HepG2 (cell line): ENCODE measurements around the gene GPX1. TPM values are rescaled to one million over a fixed set of nuclear protein-coding genes. Genes with fewer than 3 reads are reported as not detected.
A peak's percentile ranks its signal among the peaks of the same experiment; 100 is the strongest.

Experiments
- ATAC-seq: fragments of 200-7000 bp; cut with Tn5 transposase; 3 replicates; pipeline ENCODE4 v1.9.1; 2020; ENCODE audit warnings: mild to moderate bottlenecking, moderate library complexity
- BruUV-seq: library from RNA; stranded (reverse); fragments of 400-500 nt; replicated peaks from 2 replicates; lab custom pipeline; 2021; lab: Mats Ljungman, UMichigan
- CTCF ChIA-PET: fragments of 300-600 bp; formaldehyde crosslinking; extraction: SDS; loops from one replicate; lab custom pipeline; 2021; ENCODE audit warnings: low total read pairs, inconsistent platforms, low intra/inter-chr PET ratio; lab: Yijun Ruan, JAX
- POLR2A ChIA-PET: fragments of 350-600 bp; sonication (Branson Sonifier 250); formaldehyde crosslinking; loops from one replicate; lab custom pipeline; 2020; ENCODE audit warnings: antibody characterized with exemption, inconsistent platforms; lab: Yijun Ruan, JAX
- DNase-seq: peaks from one replicate; pipeline ENCODE4 v3.0.0-alpha.2; 2015; ENCODE audit warnings: low spot score
- FAIRE-seq: peaks from 3 replicates; lab custom pipeline; 2011; peaks lifted over from hg19 to GRCh38; lab: Jason Lieb, UNC
- H2AFZ ChIP-seq: one replicate; pipeline ENCODE4 v1.6.1; 2011; ENCODE audit warnings: low read length, inconsistent platforms
- H3K27ac ChIP-seq: fragments of 300-600 bp; 3 replicates; pipeline ENCODE4 v1.8.0; 2011; ENCODE audit warnings: mixed run types, mild to moderate bottlenecking, mixed read lengths, low read length, inconsistent platforms; ENCODE audit not compliant: insufficient read depth; ENCODE audit errors: extremely low read length
- H3K27me3 ChIP-seq, 2 experiments: fragments of 200-600 bp in 1 of 2; 2 replicates in 1 of 2; 3 replicates in 1 of 2; pipeline versions ENCODE4 v1.6.0 to v1.8.0; 2011; ENCODE audit warnings: low read length in 2 of 2, mild to moderate bottlenecking in 2 of 2, moderate library complexity in 2 of 2, inconsistent platforms in 1 of 2; ENCODE audit not compliant: insufficient read depth in 2 of 2, control insufficient read depth in 1 of 2
- H3K36me3 ChIP-seq, 2 experiments: fragments of 200-600 bp in 1 of 2; replicated peaks in 1 of 2; 2 replicates in 1 of 2; 3 replicates in 1 of 2; pipeline versions ENCODE4 v1.5.1 to v1.8.0; 2011; ENCODE audit warnings: low read length in 2 of 2, inconsistent platforms in 1 of 2; ENCODE audit not compliant: insufficient read depth in 2 of 2, control insufficient read depth in 1 of 2
- H3K4me1 ChIP-seq: 2 replicates; pipeline ENCODE4 v1.5.1; 2012; ENCODE audit warnings: low read length, inconsistent platforms; ENCODE audit not compliant: insufficient read depth
- H3K4me2 ChIP-seq: 2 replicates; pipeline ENCODE4 v1.6.0; 2011; ENCODE audit warnings: low read depth, low read length, inconsistent platforms
- H3K4me3 ChIP-seq, 3 experiments: fragments of 200-600 bp in 1 of 3; sonication (generic), shearing (Covaris generic) in 1 of 3; replicated peaks in 1 of 3; 2 replicates each; pipeline ENCODE4 v1.5.1; 2011 to 2016; ENCODE audit warnings: low read length in 3 of 3, inconsistent platforms in 2 of 3, low read depth in 2 of 3, mild to moderate bottlenecking in 2 of 3, control low read depth in 1 of 3, mixed read lengths in 1 of 3; ENCODE audit not compliant: insufficient read depth in 1 of 3
- H3K79me2 ChIP-seq: one replicate; pipeline ENCODE4 v1.6.1; 2011; ENCODE audit warnings: low read length, inconsistent platforms; ENCODE audit not compliant: insufficient read depth
- H3K9ac ChIP-seq: 2 replicates; pipeline ENCODE4 v1.6.0; 2011; ENCODE audit warnings: mild to moderate bottlenecking, low read depth, low read length, inconsistent platforms; ENCODE audit not compliant: insufficient read depth
- H3K9me3 ChIP-seq: 2 replicates; pipeline ENCODE4 v1.5.1; 2012; ENCODE audit warnings: mild to moderate bottlenecking, low read length
- H4K20me1 ChIP-seq: 2 replicates; pipeline ENCODE4 v1.6.0; 2011; ENCODE audit warnings: inconsistent platforms, mild to moderate bottlenecking, low read length, moderate library complexity; ENCODE audit not compliant: insufficient read depth
- GZF1 ChIP-seq: sonication (generic); formaldehyde crosslinking; IDR thresholded peaks from 2 replicates; pipeline ENCODE4 v1.5.1; 2020; ENCODE audit warnings: mild to moderate bottlenecking, missing genetic modification reagents
- NFIC ChIP-seq: IDR thresholded peaks from 2 replicates; pipeline ENCODE4 v1.6.1; 2012; ENCODE audit warnings: mild to moderate bottlenecking, low read length, inconsistent platforms
- PAF1 ChIP-seq: IDR thresholded peaks from 2 replicates; pipeline ENCODE4 v1.6.1; 2016; ENCODE audit warnings: missing genetic modification reagents, missing compliant biosample characterization
- WGBS: methylation state at CpG from one replicate; pipeline ENCODE4 v1.1.6; 2017; ENCODE audit warnings: low lambda C conversion rate; 5-methylcytosine and 5-hydroxymethylcytosine counted together
- in situ Hi-C: cut with HindIII; loops from 2 replicates; pipeline ENCODE4 v1.10.0; 2017; ENCODE audit warnings: low pct_unique_long_range_greater_than_20kb; ENCODE audit not compliant: extremely low pct_ligation_motif_present
- intact Hi-C: fragments of 100-400 bp; cut with micrococcal nuclease; formaldehyde crosslinking; loops from one replicate; pipeline ENCODE4 v1.10.0; 2022; ENCODE audit not compliant: unreplicated experiment
- polyA plus RNA-seq, 8 experiments: library from polyadenylated mRNA; depleted of rRNA in 3 of 8; stranded (reverse) in 7 of 8; unstranded in 1 of 8; fragments of >200 nt; fragmentation: Illumina TruSeq in 4 of 8; extraction: Trizol in 4 of 8; gene quantifications; 2 replicates each; pipeline versions ENCODE4 v1.2.1 to v1.2.3, GENCODE V29; 2011 to 2016; ENCODE audit warnings: low read depth in 4 of 8, missing spikeins in 1 of 8, mixed read lengths in 1 of 8; ENCODE audit not compliant: insufficient read depth in 1 of 8
- total RNA-seq, 5 experiments: library from RNA; depleted of rRNA; stranded (reverse); fragments of >200 nt; fragmentation: Illumina TruSeq; extraction: Trizol; gene quantifications; 2 replicates each; pipeline ENCODE4 v1.2.3, GENCODE V29; 2016; ENCODE audit warnings: low read depth in 1 of 5
- TF ChIP-seq, protein P1 (sequence below): sonication (generic); formaldehyde crosslinking; IDR thresholded peaks from 2 replicates; pipeline ENCODE4 v1.8.1; 2023; ENCODE audit warnings: mild to moderate bottlenecking, missing genetic modification reagents, borderline replicate concordance
- TF ChIP-seq, protein P2 (sequence below), 2 experiments: sonication (generic) in 1 of 2; formaldehyde crosslinking in 1 of 2; IDR thresholded peaks; 2 replicates each; pipeline versions ENCODE4 v1.4.0 to v1.6.1; 2018 to 2020; ENCODE audit warnings: missing genetic modification reagents in 2 of 2, borderline replicate concordance in 1 of 2, low read depth in 1 of 2, mild to moderate bottlenecking in 1 of 2, missing biosample characterization in 1 of 2
- TF ChIP-seq, protein P3 (sequence below): sonication (generic); formaldehyde crosslinking; IDR thresholded peaks from 2 replicates; pipeline ENCODE4 v1.5.0; 2020; ENCODE audit warnings: mild to moderate bottlenecking, missing genetic modification reagents

Gene GPX1
- total and polyA plus RNA-seq, 2 of the 13 experiments (the other 11 are each of a cell fraction or from before 2014, with no cell fraction given): 149 to 168 TPM

DNA sequence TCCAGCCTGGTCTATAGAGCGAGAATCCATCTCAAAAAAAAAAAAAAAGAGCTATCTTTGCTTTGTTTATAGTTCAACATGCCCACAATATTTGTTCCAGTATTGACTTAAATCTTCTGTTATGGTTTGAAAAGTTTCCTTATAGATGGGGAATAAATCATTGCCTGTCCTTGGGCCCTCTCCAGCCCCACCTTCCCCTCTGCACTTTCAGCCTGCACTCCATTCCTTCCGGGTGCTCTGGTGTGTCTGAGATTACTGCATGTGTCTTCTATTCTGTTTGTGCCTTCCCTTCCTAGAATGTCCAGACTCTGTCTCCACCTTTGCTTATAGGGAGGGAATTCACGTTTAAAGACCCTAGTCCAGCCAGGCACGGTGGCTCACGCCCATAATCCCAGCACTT is 25.2 kb upstream of the GPX1 start:
- BruUV-seq: no TSS peak
- ATAC-seq (no peak), FAIRE-seq (no peak), DNase-seq (no peak)
- H3K4me2 ChIP-seq: no peak overlapping the region
- in situ Hi-C loops: no loop called here
- no peak overlapping the region for H2AFZ ChIP-seq
- WGBS: 73% methylated on average over 5 of the region's 5 CpGs
- TF ChIP-seq, protein P1, sequence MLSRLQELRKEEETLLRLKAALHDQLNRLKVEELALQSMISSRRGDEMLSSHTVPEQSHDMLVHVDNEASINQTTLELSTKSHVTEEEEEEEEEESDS (CRISPR knock-in tag): no peak
- TF ChIP-seq GZF1 (no peak), PAF1 (CRISPR knock-in tag) (no peak)
- TF ChIP-seq, protein P2, sequence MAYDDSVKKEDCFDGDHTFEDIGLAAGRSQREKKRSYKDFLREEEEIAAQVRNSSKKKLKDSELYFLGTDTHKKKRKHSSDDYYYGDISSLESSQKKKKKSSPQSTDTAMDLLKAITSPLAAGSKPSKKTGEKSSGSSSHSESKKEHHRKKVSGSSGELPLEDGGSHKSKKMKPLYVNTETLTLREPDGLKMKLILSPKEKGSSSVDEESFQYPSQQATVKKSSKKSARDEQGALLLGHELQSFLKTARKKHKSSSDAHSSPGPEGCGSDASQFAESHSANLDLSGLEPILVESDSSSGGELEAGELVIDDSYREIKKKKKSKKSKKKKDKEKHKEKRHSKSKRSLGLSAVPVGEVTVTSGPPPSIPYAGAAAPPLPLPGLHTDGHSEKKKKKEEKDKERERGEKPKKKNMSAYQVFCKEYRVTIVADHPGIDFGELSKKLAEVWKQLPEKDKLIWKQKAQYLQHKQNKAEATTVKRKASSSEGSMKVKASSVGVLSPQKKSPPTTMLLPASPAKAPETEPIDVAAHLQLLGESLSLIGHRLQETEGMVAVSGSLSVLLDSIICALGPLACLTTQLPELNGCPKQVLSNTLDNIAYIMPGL (CRISPR knock-in tag; IDR thresholded peaks at IDR 0.05; ENCODE audit: borderline replicate concordance in 1 of 2, low read depth in 1 of 2): no peak
- no peaks in the 10 kb centered on the region for H3K27me3 ChIP-seq
- CTCF ChIA-PET: no interaction called here
- no peaks in the 10 kb centered on the region; a peak in 1 of 5 replicates for H3K36me3 ChIP-seq
- no peaks in the 10 kb centered on the region for H3K9me3 ChIP-seq
- no peak overlapping the region for H3K9ac ChIP-seq
- POLR2A ChIA-PET: interaction anchor here (0.6 kb wide), 1 partner anchor 24 kb away, joined by 3 read pairs; no protein-coding TSS in a partner anchor
- H3K4me1 ChIP-seq: peaks cover 48% of the 10 kb centered on the region
- H3K27ac ChIP-seq: no peak overlapping the region
- intact Hi-C loops: no loop called here
- peaks cover 35% of the 10 kb centered on the region for H4K20me1 ChIP-seq
- no peak overlapping the region for H3K4me3 ChIP-seq
- peaks cover 90% of the 10 kb centered on the region for H3K79me2 ChIP-seq

DNA sequence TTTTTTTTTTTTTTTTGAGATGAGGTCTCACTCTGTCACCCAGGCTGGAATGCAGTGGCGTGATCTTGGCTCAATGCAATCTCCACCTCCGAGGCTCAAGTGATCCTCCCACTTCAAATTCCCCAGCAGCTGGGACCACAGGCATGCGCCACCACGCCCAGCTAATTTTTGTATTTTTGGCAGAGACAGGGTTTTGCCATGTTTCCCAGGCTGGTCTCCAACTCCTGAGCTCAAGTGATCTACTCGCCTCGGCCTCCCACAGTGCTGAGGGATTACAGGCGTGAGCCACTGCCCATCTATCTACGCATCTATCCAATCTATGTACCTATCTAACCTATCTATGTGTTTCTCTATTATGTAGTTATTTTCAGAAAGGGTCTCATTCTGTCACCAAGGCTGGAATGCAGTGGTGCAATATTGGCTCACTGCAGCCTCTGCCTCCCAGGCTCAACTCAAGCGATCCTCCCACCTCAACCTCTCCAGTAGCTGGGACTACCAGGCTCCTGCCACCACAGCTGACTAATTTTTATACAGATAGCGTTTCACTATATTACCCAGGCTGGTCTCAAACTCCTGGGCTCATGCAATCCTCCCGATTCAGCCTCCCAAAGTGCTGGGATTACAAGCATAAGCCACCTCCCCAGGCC is 20.2 kb upstream of the GPX1 start:
- peaks cover 85% of the 10 kb centered on the region for H3K79me2 ChIP-seq
- no peaks in the 10 kb centered on the region for H3K27me3 ChIP-seq
- in situ Hi-C loops (no loop called here), intact Hi-C loops (no loop called here)
- CTCF ChIA-PET: no interaction called here
- no peak overlapping the region for H3K4me3 ChIP-seq
- WGBS: 90% methylated on average over 11 of the region's 11 CpGs
- ATAC-seq (peak; percentile 53), DNase-seq (peak; percentile 18), FAIRE-seq (no peak)
- BruUV-seq: no TSS peak
- POLR2A ChIA-PET: interaction anchor here (1.3 kb wide), 2 partner anchors 20 to 39 kb away, joined by 4 to 5 read pairs; partner anchors contain the start of gene USP4
- no peaks in the 10 kb centered on the region for H3K9me3 ChIP-seq
- peaks cover 3 to 22% of the 10 kb centered on the region in 2 experiments; a peak in 4 of 5 replicates for H3K36me3 ChIP-seq
- H3K4me1 ChIP-seq: peaks cover 45% of the 10 kb centered on the region
- no peak overlapping the region for H3K27ac ChIP-seq
- H3K9ac ChIP-seq: no peak overlapping the region
- TF ChIP-seq NFIC: no peak
- TF ChIP-seq, protein P3, sequence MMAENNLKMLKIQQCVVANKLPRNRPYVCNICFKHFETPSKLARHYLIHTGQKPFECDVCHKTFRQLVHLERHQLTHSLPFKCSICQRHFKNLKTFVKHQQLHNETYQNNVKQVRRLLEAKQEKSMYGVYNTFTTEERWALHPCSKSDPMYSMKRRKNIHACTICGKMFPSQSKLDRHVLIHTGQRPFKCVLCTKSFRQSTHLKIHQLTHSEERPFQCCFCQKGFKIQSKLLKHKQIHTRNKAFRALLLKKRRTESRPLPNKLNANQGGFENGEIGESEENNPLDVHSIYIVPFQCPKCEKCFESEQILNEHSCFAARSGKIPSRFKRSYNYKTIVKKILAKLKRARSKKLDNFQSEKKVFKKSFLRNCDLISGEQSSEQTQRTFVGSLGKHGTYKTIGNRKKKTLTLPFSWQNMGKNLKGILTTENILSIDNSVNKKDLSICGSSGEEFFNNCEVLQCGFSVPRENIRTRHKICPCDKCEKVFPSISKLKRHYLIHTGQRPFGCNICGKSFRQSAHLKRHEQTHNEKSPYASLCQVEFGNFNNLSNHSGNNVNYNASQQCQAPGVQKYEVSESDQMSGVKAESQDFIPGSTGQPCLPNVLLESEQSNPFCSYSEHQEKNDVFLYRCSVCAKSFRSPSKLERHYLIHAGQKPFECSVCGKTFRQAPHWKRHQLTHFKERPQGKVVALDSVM (CRISPR knock-in tag): peak; percentile 72
- H2AFZ ChIP-seq: no peak overlapping the region
- peaks cover 27% of the 10 kb centered on the region for H4K20me1 ChIP-seq
- no peak overlapping the region for H3K4me2 ChIP-seq
